GM19372 (cell line): ENCODE results near the gene SLC25A51.

Experiments used
- ATAC-seq: cut with Tn5 transposase; IDR thresholded peaks from one replicate; pipeline ENCODE4 v1.9.1; 2021; ENCODE audit warnings: mild to moderate bottlenecking, low read depth, moderate library complexity; ENCODE audit not compliant: unreplicated experiment

Gene SLC25A51, protein sequence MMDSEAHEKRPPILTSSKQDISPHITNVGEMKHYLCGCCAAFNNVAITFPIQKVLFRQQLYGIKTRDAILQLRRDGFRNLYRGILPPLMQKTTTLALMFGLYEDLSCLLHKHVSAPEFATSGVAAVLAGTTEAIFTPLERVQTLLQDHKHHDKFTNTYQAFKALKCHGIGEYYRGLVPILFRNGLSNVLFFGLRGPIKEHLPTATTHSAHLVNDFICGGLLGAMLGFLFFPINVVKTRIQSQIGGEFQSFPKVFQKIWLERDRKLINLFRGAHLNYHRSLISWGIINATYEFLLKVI

DNA sequence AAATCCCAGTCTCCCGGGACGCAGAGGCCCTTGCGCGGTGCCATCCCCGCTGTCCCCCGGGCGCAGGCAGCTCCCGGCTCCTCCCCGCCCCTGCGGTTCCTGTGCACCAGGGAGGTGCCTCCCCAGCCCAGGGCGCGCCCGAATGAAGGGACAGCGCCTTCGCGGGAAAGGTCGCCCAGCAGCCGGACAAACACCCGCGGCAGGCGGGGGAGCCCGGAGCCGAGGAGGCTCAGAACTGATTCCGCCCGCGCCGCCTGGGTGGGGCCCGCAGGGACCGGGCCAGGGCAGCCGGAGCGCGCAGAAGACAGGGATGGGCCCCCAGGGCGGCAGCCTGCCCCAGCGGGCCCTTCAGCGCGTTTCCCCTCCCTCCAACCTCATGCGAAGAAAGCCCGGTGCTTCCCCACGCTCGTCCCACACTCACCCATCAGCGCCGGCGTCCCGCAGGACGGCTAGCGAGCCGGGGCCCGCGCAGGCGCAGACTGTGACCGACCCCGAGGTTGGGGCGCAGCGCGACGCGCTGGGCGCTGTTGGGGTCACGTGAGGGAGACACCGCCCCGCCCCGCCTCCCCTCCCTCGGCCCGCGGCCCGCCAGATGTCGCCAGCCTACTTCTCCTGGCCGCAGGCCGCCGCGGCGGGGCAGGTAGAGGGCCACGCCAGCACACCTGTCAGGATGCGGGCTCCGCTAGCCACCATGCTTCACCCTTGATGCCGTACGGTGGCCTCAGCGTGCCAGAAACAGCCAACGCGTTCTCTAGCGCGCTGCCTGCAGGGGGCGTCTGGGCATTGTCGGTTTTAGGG lies at the start of gene SLC25A51:
Gene SLC25A51, minus strand, starts transcription at position 481 of the 798 bp plus-strand sequence. CDS start 15,577 bp downstream, outside the sequence.
- peak; percentile 80 for ATAC-seq

DNA sequence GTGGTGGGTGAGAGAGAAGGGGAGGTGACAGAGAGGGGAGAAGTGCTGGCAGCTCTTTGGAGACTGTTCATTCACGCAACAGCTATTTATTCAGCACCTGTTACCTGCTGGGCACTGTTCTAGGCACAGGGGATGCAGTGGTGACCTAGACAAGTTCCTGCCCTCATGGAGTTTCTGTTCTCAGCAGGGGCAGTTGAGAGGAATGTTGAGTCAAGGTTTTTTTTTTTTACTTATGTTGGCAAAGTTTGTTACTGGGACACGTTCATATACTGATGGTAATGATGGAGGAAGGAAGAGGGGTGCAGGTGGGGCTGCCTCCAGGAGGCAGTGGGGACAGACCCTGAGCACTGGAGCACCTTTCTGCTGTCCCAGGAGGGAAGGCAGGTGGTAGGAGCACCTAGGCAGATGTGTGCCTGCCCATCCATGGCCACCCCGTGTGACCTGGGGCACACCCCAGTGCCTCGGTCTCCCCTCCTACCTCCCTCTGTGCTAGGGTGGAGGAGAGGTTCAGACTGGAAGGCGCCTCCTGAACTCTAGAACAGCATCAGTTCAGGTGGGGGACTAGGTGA lies 49.4 kb upstream of the SLC25A51 start:
- ATAC-seq = peak; percentile 4

DNA sequence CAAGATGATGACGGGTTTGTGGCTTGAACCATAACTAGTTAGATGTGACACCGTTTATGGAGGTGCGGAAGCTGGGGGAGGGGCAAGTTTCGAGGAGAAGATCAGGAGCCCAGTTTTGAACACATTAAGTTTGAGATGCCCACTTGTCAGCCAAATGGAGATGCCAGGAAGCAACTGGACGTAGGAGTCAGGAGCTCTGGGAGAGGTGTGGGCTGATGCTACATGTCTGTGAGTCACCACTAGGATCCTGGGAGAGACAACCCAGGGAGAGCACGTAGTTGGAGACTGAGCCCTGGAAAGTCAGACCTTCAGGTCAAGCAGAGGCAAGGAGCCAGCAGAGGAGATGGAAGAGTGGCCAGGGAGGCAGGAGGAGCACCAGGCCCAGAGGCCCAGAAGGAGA lies 48.8 kb upstream of the SLC25A51 start:
- no peak for ATAC-seq

DNA sequence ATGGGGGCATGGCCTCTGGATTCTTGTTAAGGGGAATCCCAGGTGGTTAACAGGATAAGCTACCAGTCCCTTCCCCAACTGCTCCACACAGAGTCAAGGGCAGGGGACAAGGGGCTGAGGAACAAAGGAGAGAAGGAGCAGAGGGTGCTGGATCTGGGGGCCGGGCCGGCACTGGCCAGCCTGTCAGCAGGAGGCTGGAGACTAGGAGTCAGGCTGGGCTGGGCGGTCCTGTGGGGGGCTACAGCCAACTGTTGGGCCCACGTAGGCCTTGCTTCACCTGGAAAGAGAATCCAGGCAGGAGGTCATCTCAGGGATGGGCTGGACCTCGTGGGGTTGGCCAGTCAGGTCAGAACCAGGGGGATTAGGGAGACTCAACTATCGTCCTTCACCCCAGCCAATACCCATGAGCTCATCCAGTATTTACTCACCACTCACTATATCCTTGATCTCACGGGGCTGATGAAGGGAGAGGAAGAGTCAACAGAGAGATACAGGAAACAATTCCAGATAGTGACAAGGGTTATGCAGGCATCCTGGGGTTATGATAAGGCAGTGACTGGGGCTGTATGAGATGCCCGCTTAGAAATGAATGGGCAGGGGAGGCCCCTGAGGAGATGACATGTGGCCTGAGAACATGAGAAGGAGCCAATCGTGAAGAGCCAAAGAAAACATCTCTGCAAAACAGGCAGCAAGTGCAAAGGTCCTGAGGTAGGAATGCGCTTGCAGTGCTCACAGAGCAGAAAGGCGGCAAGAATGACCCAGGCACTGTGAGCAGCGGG lies 47.9 kb upstream of the SLC25A51 start:
- ATAC-seq = no peak

DNA sequence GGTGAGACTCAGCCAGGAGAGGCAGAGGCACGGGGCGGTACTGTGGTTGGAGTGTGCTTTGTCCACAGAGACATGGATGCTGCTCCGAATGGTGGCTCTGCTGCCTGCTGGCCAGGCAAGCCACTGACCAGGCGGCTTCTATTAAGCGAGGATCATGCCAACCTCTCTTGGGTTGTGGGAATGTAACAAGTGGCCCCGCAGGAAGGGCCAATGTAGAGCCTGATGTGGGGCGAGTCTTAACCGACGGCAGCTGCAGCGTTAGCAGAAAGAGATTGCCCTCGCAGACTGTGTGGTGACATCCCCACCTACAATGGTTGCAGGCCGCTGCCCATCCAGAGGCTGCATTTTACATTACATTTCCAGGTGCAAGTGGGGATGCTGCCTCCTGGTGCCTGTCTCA lies 46.6 kb upstream of the SLC25A51 start:
- no peak for ATAC-seq

DNA sequence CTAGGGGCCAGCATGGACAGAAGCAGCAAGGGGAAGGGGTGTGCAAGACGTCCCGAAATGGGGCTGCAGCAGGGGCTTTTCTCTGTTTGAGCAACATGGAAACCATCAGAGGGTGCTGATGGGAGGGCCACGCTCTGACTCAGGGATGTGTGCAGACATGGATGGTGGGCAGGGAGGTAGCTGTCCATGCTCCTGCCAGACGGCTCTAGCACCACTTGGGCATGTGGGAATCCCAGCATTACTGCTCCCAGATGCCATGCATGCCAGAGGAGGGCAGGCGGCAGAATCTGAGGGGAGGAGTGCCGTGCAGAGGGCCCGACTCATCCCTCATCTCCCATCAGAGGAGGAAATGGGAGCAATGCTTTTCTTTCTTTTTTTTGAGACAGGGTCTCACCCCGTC lies 45.6 kb upstream of the SLC25A51 start:
- ATAC-seq = no peak

DNA sequence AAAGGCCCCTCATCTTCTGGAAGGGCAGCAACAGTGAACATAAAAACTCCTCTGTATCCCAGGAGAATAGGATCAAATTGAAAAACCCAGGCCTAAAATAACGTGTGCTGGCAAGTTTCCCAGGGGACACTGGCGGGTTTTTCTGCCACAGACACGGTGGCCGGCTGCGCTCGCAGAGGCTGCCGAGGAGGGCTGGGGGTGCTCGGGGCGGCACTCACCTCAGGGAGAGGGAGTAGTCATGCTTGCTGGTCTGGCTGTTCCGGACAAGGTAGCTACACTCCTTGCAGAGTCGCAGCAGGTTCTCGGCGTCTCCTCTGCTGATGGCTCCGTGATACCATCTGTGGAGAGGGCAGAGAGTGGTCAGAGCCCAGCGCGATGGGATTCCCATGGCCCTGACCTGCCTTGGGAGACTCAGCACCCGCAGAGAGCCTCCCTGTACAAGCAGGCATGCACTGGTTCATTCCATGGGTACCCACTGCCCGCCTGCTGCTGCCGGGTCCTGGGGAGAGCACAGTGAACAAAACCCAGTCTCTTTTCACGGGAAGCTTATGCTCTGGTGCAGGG lies 44.6 kb upstream of the SLC25A51 start:
- no peak for ATAC-seq

DNA sequence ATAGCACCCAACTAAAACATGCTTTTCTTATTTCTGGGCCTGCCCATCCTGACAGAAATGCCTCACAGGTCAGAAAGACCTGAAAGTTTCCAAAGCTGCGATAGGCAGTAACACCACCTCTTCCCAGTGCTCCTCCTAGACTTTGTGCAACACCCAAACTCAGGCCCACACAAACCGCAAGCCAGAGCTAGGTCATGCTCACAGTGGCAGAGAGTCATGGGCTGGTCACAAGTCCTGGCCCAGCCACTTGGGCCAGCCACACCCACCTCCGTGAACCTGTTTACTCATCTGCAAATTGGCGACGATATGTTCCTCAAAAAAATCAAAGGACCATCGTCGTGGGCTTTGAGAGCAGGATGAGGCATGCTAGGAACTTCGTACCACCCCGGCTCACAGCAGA lies 44.0 kb upstream of the SLC25A51 start:
- ATAC-seq = no peak

DNA sequence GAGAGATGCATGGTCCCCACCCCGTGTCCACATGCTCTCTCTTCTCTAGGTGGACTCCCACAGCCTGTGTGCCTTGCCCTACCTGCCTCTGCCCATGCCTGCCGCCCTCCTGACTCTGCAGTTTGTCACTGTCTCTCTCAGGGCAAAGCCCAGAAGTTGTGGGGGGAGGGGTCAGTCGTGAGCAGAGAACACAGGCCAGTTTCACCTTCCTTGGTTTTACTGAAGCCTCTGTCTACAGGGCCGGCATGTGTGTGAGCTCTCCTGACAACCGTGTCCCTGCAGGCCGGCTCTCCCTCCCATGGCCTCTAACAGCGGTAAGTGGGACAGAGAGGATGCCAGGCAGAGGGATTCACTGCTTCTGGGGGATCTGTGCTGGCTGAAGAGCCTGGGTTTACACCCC lies 43.5 kb upstream of the SLC25A51 start:
- ATAC-seq = no peak

DNA sequence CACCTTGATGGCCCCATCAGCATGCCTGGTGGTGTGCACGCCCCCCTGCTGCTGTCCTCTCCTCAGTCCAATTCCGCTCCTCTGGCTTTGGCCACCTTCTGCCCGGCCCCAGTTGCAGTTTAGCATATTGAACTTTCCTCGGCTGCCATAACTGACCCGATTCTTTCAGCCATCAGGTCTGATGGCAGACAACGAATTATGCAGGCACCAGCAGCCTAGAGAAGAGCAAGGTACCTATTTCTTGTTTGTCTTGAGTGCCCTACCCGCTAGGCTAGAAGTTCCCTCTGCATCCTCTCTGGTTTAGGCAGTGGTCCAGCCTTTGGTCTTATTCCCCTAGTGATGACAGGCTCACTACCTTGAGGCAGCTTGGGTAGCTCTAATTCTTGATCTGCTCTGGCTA lies 43.0 kb upstream of the SLC25A51 start:
- ATAC-seq = no peak

DNA sequence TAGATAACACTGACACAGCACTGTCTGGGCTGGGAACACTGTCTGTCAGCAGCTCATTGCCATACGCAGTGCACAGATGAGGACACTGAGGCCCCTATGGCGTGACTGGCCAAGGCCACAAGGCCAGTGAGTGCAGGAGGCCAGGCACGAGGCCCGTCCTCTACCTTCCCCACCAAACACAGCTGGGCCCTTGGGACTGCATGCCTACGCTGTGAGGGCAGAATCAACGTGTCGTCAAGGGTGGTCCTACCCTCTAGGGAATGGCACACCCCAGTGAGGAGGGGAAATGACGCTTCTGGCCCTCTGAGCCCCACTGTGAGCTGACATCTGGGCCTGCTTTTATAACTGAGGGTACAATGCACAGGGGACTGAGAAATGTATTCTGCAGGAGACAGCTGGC lies 42.1 kb upstream of the SLC25A51 start:
- no peak for ATAC-seq

DNA sequence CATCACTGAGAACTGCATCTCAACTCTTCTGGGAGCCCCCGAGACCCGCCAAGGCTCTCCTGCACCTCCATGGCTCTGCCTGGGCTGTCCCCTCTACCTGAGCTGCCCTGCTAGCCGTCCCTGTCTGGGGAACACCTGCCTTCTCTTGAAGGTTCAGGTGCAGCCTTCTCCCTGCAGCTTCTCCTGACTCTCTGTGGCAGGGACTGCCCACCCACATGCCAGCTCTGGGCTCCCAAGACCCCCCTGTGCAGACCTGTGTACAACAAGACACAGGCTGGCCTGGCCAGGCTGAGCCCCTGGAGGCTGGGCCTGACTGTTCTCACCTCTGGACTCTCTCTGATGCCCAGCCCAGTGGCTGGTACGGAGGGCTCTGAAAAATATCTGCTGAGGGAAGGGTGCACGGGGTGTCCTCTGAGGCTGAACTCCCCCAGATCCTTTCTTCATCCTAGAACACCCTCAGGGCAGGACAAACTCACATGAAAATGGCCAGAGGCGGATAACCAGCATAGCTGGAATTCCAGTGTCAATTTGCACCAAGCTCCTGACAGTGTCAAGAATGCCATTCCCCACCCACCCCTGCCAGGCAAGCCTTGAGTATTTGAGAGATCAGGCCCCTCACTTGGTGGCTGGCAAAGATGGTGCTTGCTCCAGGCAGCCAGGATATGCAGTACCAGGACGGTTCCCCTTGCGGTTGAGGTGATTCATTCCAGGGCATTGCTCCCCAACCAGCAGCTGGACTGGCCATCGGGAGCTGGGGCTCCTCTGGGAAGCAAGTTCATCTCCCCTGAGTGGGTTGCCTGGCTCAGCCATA lies 40.9 kb upstream of the SLC25A51 start:
- ATAC-seq = no peak

DNA sequence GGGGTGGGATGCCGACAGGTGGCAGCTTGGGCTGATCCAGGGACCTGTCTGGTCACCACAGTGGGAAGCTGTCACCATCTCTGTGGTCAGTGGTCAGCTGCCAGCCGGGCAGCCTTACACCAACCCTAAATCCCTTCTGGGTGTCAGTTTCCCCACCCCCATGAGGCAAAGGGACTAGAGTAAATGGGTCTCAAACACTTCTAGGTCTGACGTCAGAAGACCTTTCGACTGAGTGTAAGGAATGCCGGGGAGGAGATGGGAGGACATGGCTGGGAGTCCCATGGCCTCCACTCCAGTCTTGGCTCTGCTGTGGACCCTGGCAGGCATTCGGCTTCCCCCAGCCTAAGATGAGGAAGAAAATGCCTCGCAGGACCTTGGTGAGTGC lies 40.3 kb upstream of the SLC25A51 start:
- no peak for ATAC-seq

DNA sequence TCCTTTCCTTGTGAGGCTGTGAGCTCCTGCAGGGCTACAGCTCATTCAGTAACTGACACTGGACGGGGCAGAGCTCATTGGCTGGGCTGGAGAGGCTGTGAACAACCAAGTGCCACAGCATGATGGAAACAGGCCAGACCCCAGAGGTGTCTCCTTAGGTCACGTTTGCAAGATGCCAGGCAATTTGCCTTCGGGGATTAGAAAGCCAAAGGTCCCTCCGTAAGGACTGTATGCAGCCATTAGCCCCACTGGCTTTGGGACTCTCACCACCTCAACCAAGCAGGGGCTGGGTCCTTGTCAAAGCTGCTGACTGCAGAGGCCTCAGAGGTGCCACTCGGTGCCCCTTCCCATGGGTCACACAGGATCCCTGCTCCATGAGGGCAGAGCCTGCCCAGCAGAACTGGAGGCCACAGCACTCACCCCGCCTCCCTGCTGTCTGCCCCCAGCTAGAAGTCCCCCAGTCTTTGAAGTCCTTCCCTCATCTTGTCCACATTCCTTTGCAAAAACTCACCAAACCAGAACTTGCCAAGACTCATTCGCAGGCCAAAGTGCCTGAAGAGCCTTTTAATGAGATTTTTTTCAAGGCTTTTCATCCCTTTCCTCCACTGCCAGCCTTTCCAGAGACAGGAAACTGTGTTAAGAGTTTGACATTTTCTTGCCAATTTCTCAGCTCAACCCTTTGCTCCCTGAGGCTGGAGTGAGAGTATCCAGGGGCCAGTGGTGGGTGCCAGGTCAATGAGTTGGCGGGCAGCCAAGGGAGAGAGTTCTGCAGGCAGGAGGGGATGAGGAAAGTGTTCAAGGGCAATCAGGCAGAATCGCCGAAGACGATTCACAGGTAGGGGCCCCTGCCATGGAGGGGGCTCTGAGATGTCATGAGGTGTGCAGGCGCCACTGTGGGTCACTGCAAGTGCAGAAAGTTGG lies 39.7 kb upstream of the SLC25A51 start:
- ATAC-seq = no peak

DNA sequence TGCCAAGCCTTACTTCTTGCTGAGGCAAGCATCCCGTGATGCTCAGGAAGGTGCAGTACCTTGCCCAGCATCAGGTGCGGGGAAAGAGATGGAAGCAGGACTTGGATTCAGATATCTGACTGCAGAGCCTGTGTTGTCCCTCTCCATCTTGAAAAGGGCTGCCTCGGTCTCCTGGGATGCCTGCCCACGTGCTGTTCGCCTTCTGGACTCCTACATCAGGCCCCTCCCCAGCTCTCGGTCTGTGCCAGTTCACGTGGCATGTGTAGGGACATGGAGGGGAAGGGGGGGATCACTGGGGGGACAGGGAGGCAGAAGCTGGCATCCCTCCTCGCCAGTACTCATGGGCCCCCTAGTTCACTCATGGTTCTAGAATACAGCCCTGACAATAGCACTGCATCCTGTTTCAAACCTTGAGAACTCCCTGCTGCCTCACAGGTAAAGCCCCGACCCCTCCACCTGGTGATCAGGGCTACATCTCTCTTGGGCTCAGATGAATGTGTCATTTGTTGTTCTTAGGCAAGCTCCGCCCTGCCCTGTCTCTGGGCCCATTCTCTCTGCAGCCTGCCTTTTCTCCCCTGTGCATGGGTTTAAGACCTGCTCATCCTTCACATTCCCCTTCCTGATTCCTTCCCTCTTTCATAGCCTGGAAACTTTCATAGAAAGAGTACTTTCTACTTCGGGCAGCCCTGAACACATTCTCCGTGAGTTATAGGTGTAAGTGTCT lies 38.9 kb upstream of the SLC25A51 start:
- ATAC-seq = no peak

DNA sequence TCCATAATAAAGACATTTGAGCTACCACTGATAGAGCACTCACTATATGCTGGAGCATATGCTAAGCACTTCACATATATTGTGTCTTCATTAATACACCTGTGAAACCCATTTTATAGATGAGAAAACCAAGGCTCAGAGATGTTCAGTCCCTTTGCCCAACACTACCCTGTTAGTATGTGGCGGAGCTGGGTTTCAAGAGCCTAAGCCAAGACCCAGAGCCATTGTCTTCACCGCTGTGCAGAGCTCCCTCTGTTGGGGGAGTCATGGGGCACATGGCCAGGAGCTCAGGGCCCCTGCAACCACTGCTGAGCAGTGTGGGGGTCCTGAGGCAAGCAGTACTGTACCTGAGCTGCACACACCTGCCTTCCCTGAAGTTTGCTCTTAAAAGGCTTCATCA lies 37.3 kb upstream of the SLC25A51 start:
- no peak for ATAC-seq

DNA sequence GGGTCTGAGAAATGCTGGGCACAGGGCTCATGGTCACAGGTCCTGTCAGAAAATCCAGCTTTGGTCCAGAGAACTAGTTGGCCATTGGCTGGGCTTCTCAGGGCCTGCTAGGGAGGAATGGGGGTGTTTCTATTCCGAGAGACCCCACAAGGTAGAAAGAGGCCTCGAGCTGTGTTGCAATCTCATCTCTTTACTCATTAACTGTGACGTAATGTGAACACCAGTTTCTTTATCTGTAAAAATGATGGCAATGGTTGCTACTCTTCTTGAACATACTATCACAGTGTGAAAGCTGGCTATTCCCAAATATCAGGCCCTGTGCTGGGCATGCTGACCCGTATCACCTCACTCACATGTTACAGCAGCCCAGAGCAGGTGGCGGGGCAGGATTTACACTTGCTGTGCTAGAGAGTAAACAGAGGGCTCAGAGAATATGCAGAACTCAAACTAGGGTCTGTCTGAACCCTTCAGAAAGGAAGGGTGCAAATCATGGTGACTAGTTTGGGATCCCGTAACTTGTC lies 35.7 kb upstream of the SLC25A51 start:
- no peak for ATAC-seq
